Transverse colon (tissue), 4 donors: Measurements from ENCODE around the gene SOX18.

Experiments
- EP300 ChIP-seq: sonication (generic); formaldehyde crosslinking; IDR thresholded peaks from one replicate; pipeline ENCODE4 v1.6.1; 2017; ENCODE audit warnings: antibody characterized with exemption, low read depth
- POLR2AphosphoS5 ChIP-seq, 3 donors: sonication (generic); formaldehyde crosslinking; IDR thresholded peaks; one replicate each; pipeline ENCODE4 v1.6.1; 2016; ENCODE audit warnings: antibody characterized with exemption in 3 of 3
- TF ChIP-seq, protein P1 (sequence below), 5 experiments: fragments of 200-600 bp in 3 of 5; fragments of 450-650 bp in 2 of 5; sonication (generic) in 3 of 5; IDR thresholded peaks; 1 replicate in 2 of 5; 2 replicates in 3 of 5; pipeline ENCODE4 v1.5.1; 2016 to 2017; ENCODE audit warnings: antibody characterized with exemption in 5 of 5, inconsistent platforms in 3 of 5, mild to moderate bottlenecking in 2 of 5, moderate library complexity in 1 of 5

DNA sequence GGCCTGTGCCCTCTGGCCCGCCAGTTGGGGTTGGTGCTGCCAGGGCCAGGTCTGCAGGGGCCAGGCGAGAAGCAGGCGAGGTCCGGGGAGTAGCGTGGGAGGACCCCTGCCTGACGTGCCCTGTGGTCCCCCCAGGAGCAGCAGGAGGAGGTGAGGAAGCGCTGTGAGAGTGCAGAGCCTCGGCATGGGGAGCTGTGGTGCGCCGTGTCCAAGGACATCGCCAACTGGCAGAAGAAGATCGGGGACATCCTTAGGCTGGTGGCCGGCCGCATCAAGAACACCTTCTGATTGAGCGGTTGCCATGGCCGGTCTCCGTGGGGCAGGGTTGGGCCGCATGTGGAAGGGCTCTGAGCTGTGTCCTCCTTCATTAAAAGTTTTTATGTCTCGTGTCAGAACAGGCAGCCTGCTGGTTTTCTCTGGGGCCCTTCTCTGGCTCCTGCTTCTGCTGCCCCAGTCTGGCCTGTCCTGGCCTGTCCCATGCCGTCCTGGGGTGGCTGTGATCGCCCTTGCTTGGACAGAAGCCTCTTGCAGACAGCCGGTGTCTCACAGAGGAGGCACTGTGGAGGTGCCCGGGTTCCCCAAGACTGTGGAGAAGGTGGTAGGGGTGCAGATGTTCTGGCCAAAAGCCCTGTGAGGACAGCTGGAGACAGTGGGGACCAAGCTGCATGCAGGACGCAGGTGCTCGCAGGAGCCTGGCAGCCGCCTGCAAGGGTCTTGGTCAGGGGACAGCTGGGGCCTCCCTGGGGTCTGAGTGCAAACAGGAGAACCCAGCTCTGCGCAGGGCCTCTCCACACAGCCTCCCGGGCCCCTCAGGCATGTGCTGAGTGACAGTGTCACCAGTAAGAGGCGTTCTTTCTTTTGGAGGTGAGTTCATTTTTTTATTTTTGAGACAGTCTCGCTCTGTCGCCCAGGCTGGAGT is 16.5 kb downstream of the SOX18 start:
- TF ChIP-seq POLR2AphosphoS5 (IDR thresholded peaks at IDR 0.05), result no peak
- no peak for TF ChIP-seq EP300
- TF ChIP-seq, protein P1, sequence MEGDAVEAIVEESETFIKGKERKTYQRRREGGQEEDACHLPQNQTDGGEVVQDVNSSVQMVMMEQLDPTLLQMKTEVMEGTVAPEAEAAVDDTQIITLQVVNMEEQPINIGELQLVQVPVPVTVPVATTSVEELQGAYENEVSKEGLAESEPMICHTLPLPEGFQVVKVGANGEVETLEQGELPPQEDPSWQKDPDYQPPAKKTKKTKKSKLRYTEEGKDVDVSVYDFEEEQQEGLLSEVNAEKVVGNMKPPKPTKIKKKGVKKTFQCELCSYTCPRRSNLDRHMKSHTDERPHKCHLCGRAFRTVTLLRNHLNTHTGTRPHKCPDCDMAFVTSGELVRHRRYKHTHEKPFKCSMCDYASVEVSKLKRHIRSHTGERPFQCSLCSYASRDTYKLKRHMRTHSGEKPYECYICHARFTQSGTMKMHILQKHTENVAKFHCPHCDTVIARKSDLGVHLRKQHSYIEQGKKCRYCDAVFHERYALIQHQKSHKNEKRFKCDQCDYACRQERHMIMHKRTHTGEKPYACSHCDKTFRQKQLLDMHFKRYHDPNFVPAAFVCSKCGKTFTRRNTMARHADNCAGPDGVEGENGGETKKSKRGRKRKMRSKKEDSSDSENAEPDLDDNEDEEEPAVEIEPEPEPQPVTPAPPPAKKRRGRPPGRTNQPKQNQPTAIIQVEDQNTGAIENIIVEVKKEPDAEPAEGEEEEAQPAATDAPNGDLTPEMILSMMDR (IDR thresholded peaks at IDR 0.05), result no peak
